PC-3 (cell line): ENCODE measurements around the gene BEST2. TPM values are rescaled to one million over a fixed set of nuclear protein-coding genes. Genes with fewer than 3 reads are reported as not detected.

Source experiments
- ATAC-seq: fragments of 200-7000 bp; cut with Tn5 transposase; 2 replicates; pipeline ENCODE4 v1.9.1; 2020; ENCODE audit warnings: mild to moderate bottlenecking, moderate library complexity
- BruUV-seq: library from RNA; stranded (reverse); fragments of 400-500 nt; replicated peaks from 2 replicates; lab custom pipeline; 2021; lab: Mats Ljungman, UMichigan
- CTCF ChIA-PET: fragments of 300-600 bp; sonication (Branson Sonifier 250); formaldehyde crosslinking; loops from one replicate; lab custom pipeline; 2022; ENCODE audit warnings: antibody characterized with exemption; lab: Charles Lee
- POLR2A ChIA-PET: fragments of 300-600 bp; sonication (Branson Sonifier 250); formaldehyde crosslinking; loops from one replicate; lab custom pipeline; 2022; ENCODE audit warnings: antibody characterized with exemption; ENCODE audit not compliant: unreplicated experiment; lab: Charles Lee
- DNase-seq: peaks from one replicate; pipeline ENCODE4 v3.0.0-alpha.2; 2015
- H2AFZ ChIP-seq: fragments of 300-600 bp; sonication (generic); 2 replicates; pipeline ENCODE4 v1.6.0; 2016; ENCODE audit warnings: antibody characterized with exemption, low read length
- H3F3A ChIP-seq: fragments of 300-600 bp; sonication (generic); one replicate; pipeline ENCODE4 v1.6.0; 2017; ENCODE audit warnings: antibody characterized with exemption, low read length, control low read depth, mild to moderate bottlenecking; ENCODE audit not compliant: unreplicated experiment
- H3K27ac ChIP-seq: fragments of 300-600 bp; sonication (generic); 2 replicates; pipeline ENCODE4 v1.5.1; 2016; ENCODE audit warnings: mild to moderate bottlenecking, low read length
- H3K27me3 ChIP-seq: fragments of 300-600 bp; sonication (generic); 2 replicates; pipeline ENCODE4 v1.6.1; 2016; ENCODE audit warnings: low read length, mixed read lengths
- H3K36me3 ChIP-seq: fragments of 300-600 bp; sonication (generic); 2 replicates; pipeline ENCODE4 v1.6.1; 2016; ENCODE audit warnings: low read depth, mixed run types, low read length, mixed read lengths
- H3K4me1 ChIP-seq: fragments of 300-600 bp; sonication (generic); 2 replicates; pipeline ENCODE4 v1.5.1; 2016; ENCODE audit warnings: low read length; ENCODE audit not compliant: insufficient read depth
- H3K4me2 ChIP-seq: fragments of 300-600 bp; sonication (generic); 2 replicates; pipeline ENCODE4 v1.6.0; 2016; ENCODE audit warnings: low read length
- H3K4me3 ChIP-seq: fragments of 300-600 bp; sonication (generic); 2 replicates; pipeline ENCODE4 v1.5.1; 2016; ENCODE audit warnings: mild to moderate bottlenecking, low read length, mixed read lengths
- H3K79me2 ChIP-seq: fragments of 300-600 bp; sonication (generic); 2 replicates; pipeline ENCODE4 v1.6.1; 2017; ENCODE audit warnings: low read length, mixed read lengths
- H3K9ac ChIP-seq: fragments of 300-600 bp; sonication (generic); 2 replicates; pipeline ENCODE4 v1.6.0; 2016; ENCODE audit warnings: mild to moderate bottlenecking, low read length
- H3K9me2 ChIP-seq: fragments of 300-600 bp; sonication (generic); replicated peaks from 2 replicates; pipeline ENCODE4 v1.6.1; 2016; ENCODE audit warnings: mixed run types, low read length, mixed read lengths
- H3K9me3 ChIP-seq: fragments of 300-600 bp; sonication (generic); 2 replicates; pipeline ENCODE4 v1.6.1; 2016; ENCODE audit warnings: low read length, mixed read lengths
- H4K20me1 ChIP-seq: fragments of 300-600 bp; sonication (generic); 2 replicates; pipeline ENCODE4 v1.6.1; 2016; ENCODE audit warnings: low read length, mixed read lengths
- EZH2 ChIP-seq: fragments of 300-600 bp; sonication (generic); IDR thresholded peaks from one replicate; pipeline ENCODE4 v1.6.1; 2017; ENCODE audit warnings: antibody characterized with exemption, mild to moderate bottlenecking, low read length; ENCODE audit not compliant: unreplicated experiment
- EZH2phosphoT487 ChIP-seq: fragments of 300-600 bp; sonication (generic); IDR thresholded peaks from 2 replicates; pipeline ENCODE4 v1.6.1; 2018; ENCODE audit warnings: mild to moderate bottlenecking, antibody characterized with exemption, low read length, borderline replicate concordance
- intact Hi-C: fragments of 100-400 bp; cut with micrococcal nuclease; formaldehyde crosslinking; loops from 2 replicates; pipeline ENCODE4 v1.9.0; 2023
- total RNA-seq: library from RNA; depleted of rRNA; stranded (reverse); fragments of >200 nt; gene quantifications from 2 replicates; pipeline ENCODE4 v1.2.3, GENCODE V29; 2014
- TF ChIP-seq, protein P1 (sequence below): fragments of 300-600 bp; sonication (generic); conservative IDR thresholded peaks from 2 replicates; pipeline ENCODE4 v1.5.1; 2017; ENCODE audit warnings: antibody characterized with exemption, low read depth, mild to moderate bottlenecking, low read length

The BEST2 gene
- total RNA-seq, 1 experiment from 2014 or later, result 0.07 TPM

DNA sequence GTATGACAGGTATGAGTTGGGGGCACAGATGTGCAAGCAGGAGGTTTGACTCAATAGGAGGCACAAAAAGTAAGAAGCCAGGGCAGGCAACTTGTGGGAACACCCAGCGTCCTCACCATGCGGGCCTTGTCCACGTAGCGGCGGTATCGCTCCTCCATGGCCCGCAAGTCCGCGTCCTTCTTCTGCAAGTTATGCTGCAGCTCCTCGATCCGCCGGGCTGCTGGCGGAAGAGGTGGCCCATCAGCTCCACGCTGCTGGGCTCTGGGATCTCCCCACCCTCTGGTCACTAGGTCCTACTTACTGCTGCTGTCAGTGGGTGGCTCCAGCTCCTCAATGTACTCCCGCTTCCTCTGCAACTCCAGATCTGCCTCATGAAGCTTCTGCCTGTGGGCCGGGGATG, 13.1 kb downstream of the BEST2 start:
- Histone ChIP-seq H3K4me2 (no peak overlapping the region), H2AFZ (no peak overlapping the region), H3K27me3 (no peaks in the 10 kb centered on the region), H4K20me1 (no peaks in the 10 kb centered on the region), H3K4me3 (no peak overlapping the region), H3K27ac (no peak overlapping the region), H3K9ac (no peak overlapping the region), H3F3A (no peaks in the 10 kb centered on the region), H3K9me3 (no peaks in the 10 kb centered on the region), H3K9me2 (no peaks in the 10 kb centered on the region), H3K4me1 (no peaks in the 10 kb centered on the region), H3K79me2 (no peaks in the 10 kb centered on the region), H3K36me3 (peaks cover 13% of the 10 kb centered on the region)
- no TSS peak for BruUV-seq
- intact Hi-C loops, result loop anchor here (5.0 kb wide), 1 partner anchor 83 kb away; no protein-coding TSS in a partner anchor
- ATAC-seq, result no peak
- ChIA-PET POLR2A (no interaction called here), CTCF (interaction anchor here (0.6 to 0.7 kb wide), 2 partner anchors 9 to 27 kb away, joined by 3 to 8 read pairs; no protein-coding TSS in a partner anchor)
- DNase-seq, result no peak
- TF ChIP-seq EZH2 (no peak), EZH2phosphoT487 (no peak)
- TF ChIP-seq, protein P1, sequence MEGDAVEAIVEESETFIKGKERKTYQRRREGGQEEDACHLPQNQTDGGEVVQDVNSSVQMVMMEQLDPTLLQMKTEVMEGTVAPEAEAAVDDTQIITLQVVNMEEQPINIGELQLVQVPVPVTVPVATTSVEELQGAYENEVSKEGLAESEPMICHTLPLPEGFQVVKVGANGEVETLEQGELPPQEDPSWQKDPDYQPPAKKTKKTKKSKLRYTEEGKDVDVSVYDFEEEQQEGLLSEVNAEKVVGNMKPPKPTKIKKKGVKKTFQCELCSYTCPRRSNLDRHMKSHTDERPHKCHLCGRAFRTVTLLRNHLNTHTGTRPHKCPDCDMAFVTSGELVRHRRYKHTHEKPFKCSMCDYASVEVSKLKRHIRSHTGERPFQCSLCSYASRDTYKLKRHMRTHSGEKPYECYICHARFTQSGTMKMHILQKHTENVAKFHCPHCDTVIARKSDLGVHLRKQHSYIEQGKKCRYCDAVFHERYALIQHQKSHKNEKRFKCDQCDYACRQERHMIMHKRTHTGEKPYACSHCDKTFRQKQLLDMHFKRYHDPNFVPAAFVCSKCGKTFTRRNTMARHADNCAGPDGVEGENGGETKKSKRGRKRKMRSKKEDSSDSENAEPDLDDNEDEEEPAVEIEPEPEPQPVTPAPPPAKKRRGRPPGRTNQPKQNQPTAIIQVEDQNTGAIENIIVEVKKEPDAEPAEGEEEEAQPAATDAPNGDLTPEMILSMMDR, result no peak

- ChIA-PET POLR2A (interaction anchor here (0.6 to 1.1 kb wide), 2 partner anchors 27 to 34 kb away, joined by 3 to 4 read pairs; no protein-coding TSS in a partner anchor), CTCF (interaction anchor here (0.5 to 1.2 kb wide), 7 partner anchors 9 to 85 kb away, joined by 3 to 12 read pairs (median 4); no protein-coding TSS in a partner anchor)
- intact Hi-C loops, result no loop called here
- Histone ChIP-seq H4K20me1 (no peaks in the 10 kb centered on the region), H3K4me3 (peak overlapping the region; percentile 67), H3K9me2 (no peaks in the 10 kb centered on the region), H3K79me2 (no peaks in the 10 kb centered on the region), H3K27me3 (no peaks in the 10 kb centered on the region), H3K4me1 (no peaks in the 10 kb centered on the region), H3K9ac (no peak overlapping the region), H3K9me3 (no peaks in the 10 kb centered on the region), H2AFZ (peak overlapping the region; percentile 66; the same call in 1 of the 2 replicates), H3K27ac (no peak overlapping the region), H3F3A (no peaks in the 10 kb centered on the region), H3K4me2 (peak overlapping the region; percentile 92), H3K36me3 (peaks cover 20% of the 10 kb centered on the region)
- BruUV-seq, result no TSS peak
- TF ChIP-seq, protein P1, result peak; percentile 81
- no peak for TF ChIP-seq EZH2phosphoT487
- DNase-seq, result peak; percentile 79
- ATAC-seq, result peak; percentile 92
These were observed 14.5 kb downstream of the BEST2 start for GRCh38 chr19:12766051-12766521.

- CTCF ChIA-PET, result interaction anchor here (0.6 to 1.2 kb wide), 2 partner anchors 31 to 72 kb away, joined by 3 read pairs; no protein-coding TSS in a partner anchor
- H3F3A ChIP-seq, result no peaks in the 10 kb centered on the region
- POLR2A ChIA-PET, result interaction anchor here (0.6 kb wide), 1 partner anchor 9 kb away, joined by 6 read pairs; no protein-coding TSS in a partner anchor
- H2AFZ ChIP-seq, result no peak overlapping the region
- H3K27me3 ChIP-seq, result no peaks in the 10 kb centered on the region
- no TSS peak for BruUV-seq
- no peaks in the 10 kb centered on the region for H3K9me3 ChIP-seq
- H3K36me3 ChIP-seq, result peaks cover 20% of the 10 kb centered on the region
- H3K4me2 ChIP-seq, result no peak overlapping the region
- ATAC-seq, result no peak
- intact Hi-C loops, result no loop called here
- no peaks in the 10 kb centered on the region for H4K20me1 ChIP-seq
- H3K4me1 ChIP-seq, result no peaks in the 10 kb centered on the region
- H3K9me2 ChIP-seq, result no peaks in the 10 kb centered on the region
- no peak overlapping the region for H3K4me3 ChIP-seq
- H3K27ac ChIP-seq, result no peak overlapping the region
- no peak for DNase-seq
- no peaks in the 10 kb centered on the region for H3K79me2 ChIP-seq
- H3K9ac ChIP-seq, result no peak overlapping the region
- TF ChIP-seq, protein P1, result no peak
- TF ChIP-seq EZH2, result no peak
- no peak for TF ChIP-seq EZH2phosphoT487
These were observed 15.6 kb downstream of the BEST2 start for GRCh38 chr19:12767150-12767549.
